Activated CD8-positive, alpha-beta memory T cell treated with anti-CD3 and anti-CD28 coated beads, Interleukin-2, amount 50 U/mL, for 24 hours (primary cell): Measurements from ENCODE around the gene SPACA7.

Experiments used
- DNase-seq: peaks from one replicate; pipeline ENCODE4 v3.0.0-alpha.2; 2020; ENCODE audit errors: extremely low read depth

The SPACA7 gene

DNA sequence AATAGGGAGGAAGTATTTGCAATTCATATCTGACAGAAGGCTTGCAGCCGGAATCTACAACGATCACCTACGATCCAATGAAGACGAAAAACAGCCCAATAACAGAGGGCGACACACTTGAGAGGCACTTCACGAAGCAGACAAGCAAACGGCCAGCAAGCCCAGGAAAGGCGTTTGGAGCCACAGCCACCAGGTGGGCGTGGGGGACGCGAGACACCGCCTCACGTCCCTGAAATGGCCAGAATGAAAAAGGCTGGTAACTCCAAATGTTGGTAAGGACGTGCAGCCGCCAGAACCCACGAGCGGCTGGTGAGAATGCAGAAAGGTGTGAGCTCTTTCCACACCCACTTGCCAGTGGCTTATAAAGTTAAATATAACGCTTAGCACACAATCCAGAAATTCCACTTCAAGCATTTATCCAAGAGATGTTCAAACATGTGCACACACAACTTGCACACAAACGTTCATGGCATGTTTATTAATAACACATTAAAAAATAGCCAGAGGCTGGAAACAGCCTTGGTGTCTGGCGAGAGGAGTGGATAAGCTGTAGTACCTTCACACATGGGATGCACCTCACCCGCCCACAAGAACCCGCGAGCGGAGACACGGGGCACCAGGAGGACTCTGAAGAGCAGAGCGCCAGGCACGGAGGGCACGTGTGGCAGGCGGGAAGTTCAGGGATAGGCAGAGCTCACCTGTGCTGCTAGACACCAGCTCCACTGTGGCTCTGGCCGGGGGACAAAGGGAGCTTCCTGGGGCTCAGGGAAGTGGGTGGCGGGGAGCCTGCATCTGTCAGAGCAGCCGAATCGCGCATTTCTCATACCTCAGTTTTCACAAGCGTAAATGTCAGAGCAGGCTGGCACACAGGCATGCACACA lies 89.3 kb downstream of the SPACA7 start:
- no peak for DNase-seq

DNA sequence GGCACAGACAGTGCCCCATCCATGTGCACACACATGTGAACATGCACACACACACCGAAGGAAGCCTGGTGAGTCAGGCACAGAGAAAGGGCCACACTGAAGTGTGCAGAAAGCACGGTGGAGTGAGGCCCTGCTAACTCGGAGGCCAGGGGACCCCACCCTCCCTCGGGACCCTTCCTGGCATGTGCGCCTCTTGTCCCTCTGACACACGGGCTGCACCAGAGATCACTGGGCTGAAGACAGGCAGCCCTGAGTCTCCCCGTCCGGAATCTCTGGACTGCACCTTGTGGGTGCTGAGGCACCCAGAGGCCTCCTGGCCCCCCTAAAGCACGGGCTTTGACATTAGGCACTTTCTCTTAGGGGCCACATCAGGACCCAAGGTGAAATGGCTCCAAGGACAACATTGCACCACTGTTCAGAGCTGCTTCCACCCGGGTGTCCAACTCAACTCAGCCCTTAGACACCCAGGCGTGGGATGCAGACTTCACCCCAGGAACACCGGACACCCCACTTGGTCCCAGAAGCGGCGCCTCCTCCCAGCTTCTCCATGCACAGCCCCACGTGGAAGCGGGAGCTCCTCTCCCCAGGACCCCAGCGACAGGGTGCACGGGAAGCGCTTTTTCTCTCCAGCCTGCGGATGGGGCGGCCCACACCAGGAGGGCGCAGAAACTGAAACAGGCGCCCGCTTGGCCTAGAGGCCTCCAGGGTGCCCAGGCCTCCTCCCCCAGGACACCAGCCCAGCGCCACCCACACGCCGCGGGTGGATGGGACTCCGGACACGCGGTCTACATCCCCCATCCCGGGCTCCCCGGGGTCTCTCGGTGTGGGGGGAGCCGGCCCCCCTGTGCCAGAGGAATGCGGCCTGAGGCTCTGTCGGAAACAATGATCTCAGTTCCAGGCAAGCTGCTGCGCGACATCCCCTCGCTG lies 90.2 kb downstream of the SPACA7 start:
- no peak for DNase-seq

DNA sequence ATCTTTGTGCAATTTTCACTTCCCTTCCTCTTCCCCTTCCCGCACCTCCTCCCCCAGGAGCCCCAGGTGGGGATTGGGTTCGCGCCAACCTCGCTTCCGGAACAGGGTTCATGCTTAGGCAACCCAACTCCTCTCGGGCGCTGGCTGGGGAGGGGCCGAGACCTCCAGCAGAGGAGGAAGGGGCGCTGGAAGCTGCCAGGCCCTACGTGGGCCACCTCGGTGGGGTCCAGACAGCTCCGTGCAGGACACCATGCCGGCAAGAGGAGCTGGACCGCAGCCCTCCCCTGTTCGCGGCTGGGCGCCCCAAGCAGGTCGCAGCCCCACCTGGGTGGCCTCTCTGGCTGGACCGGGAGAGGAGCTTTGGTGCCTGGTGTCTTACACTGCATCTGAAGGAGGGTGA lies 91.1 kb downstream of the SPACA7 start:
- no peak for DNase-seq

DNA sequence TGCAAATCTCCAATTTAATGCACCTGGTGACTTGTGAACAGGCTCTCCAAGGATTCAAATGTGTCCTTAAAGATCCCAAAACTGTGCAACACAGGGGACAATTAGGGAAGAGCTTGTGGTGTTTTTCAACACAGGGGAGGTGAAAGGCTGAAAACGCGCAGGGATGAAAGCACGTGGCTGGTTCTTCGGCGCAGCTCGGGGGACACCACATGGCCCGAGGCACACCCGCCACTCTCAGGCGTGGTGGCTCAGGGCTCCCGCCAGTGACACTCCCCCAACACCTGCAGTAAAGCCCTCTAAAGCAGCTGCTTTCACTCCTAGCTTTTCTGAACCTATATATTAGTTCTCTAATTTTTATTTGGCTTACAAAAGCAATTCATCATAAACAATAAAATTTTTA lies 91.9 kb downstream of the SPACA7 start:
- DNase-seq = no peak

DNA sequence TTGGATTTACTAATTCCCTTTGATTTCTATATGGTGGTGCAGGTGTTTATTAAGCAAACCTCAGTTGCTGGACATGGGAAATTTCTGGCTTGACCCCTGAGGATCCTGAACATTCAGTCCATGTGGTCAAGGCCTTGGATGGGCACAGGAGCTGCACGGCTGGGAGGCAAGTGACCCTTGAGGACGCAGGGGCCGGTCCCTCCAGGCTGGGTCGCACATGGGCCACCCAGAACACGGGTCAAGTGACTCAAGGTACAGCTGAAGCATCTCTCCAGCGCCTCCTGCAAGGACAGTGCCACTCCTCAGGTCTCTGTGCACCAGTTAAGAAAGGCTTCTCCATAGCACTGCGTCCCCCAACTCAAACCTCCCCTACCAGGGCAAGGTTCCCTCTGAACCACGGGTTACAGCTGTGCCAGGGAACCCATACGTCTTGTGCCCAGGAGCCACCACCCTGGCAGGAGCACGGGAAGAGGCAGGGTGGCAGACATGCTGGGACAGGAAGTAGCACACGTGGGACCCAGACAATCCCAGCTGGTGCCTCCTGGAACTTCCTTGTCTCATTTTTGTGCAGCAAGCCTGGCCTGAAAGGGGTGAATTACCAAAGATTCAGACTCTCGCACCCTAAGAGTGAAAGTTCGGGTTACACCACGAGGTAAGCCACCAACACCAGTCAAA lies 93.1 kb downstream of the SPACA7 start:
- no peak for DNase-seq

DNA sequence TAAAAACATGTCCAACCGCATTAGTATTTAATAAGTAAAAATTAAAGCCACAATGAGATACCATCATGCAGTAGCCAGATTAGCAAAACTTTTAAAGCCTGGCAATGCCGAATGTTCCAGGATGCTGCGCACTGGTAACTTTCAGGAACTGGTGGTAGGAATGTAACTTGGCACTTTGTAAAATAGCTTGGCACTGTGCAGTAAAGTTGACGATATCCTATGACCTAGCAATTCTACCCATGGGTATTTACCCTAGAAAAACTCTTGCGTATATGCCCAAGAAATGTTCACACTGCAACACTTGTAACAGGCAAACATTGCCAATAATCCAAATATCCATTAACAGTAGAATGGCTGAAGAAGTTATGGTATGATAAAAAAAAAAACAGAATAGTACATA lies 97.7 kb downstream of the SPACA7 start:
- DNase-seq = no peak

DNA sequence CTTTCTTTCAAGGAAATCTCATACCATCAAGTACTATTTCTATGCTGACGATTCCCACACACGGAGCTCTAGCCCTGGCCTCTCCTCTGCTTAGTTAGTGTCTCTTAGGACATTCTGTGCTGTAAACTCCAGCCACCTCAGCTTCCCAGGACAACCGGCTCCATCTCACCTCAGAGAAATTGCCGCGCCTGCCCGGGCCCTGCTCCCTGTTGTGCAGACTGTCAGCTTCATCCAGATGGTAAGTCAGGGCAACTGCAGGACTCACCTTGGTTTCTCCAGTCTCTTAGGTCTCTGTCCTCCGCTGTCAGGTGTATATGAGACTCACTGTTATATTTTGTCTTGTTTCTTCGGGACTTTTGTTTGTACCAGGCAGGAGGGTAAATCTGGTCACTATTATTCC lies 98.7 kb downstream of the SPACA7 start:
- no peak for DNase-seq

DNA sequence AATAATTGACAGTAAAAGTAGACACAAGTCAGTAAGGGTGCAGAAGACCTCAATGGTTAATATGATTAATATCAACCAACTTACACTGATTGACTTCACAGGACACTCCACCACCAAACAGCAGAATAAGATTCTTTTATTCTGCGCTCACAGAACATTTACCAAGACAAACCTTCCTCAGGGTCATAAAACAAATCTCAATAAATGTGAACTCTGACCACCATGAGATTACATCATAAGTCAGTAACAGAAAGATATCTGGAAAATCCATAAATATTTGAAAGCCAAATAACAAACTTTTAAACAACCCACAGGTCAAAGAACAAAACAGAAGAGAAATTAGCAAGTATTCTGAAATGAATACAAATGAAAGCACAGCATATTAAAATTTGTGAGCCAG lies 99.7 kb downstream of the SPACA7 start:
- no peak for DNase-seq

DNA sequence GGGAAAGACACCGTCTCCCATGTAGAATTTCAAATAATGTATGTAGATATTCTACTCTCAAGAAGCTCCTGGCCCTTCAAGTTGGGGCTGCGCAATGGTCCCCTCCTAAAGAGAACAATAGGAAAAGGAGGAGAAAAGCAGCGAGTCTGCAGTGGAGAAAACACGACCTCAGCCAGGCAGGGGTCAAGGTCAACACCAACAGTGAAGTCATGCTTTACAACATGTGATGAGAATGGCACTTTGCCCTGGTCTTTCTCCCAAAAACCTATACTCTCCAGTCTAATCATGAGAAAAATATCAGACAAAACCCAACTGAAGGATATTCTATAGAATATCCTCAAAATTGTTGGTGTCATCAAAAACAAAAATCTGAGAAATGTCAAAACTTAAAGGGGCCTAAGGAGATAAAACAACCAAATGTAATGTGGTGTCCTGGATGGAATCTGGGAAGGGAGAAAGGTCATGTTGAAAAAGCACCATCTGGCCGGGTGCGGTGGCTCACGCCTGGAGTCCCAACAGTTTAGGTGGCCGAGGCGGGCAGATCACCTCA lies 101.0 kb downstream of the SPACA7 start:
- DNase-seq = no peak

DNA sequence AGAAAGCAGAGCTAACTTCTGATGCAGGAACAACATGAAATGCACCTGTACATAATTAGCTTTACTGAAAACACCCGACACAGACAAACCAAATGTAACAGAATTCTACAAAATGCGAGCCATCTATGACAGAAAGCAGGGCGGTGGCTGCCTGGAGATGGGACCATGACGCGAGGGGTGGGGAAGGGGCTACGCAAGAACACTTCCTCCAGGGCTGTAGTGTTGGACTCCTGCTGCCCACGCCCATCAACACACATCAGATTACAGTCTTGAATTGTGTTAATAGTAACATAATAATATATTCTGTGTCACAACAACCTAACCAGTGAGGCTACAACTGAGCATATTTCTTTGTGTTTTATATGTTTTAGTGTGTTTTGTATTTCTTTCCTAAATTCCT lies 103.2 kb downstream of the SPACA7 start:
- no peak for DNase-seq

DNA sequence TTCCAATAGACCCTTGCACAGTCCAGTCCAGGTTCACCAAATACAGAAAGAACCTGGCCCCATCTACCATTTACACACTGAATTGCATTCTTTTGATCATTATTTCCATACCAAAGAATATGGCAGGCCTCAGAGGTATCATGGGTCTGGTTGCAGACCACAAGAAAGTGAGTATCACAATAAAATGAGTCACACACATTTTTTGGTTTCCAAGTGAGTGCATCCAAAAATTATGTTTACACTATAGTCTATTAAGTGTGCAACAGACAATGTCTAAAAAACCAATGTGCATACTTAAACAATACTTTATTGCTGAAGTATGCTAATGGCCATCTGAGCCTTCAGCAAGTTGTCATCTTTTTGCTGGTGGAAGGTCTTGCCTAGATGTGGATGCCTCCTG lies 105.3 kb downstream of the SPACA7 start:
- no peak for DNase-seq

DNA sequence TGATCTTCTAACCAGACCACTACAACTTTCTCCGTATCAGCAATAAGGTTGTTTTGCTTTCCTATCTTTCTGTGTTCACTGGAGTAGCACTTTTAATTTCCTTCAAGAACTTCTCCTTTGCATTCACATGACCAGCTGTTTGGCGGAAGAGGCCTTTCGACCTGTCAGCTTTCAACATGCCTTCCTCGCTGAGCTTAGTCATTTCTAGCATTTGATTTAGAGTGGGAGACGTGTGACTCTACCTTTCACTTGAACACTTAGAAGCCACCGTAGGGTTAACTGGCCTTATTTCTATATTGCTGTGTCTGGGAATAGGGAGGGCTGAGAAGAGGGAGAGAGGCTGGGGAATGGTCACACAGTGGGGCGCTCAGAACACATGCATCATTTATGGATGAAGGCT lies 107.1 kb downstream of the SPACA7 start:
- DNase-seq = no peak
